Osteoblast (primary cell): ENCODE measurements around the gene ZNF622. TPM values are rescaled to one million over a fixed set of nuclear protein-coding genes. Genes with fewer than 3 reads are reported as not detected.

Experiments used
- DNase-seq: peaks from one replicate; pipeline ENCODE4 v3.0.0; 2011; ENCODE audit warnings: low spot score, mixed read lengths; ENCODE audit not compliant: insufficient read length; ENCODE audit errors: missing footprints
- H2AFZ ChIP-seq: 2 replicates; pipeline ENCODE4 v1.6.0; 2011; ENCODE audit warnings: mild to moderate bottlenecking, low read length
- H3K27ac ChIP-seq: 2 replicates; pipeline ENCODE4 v1.5.1; 2011; ENCODE audit warnings: mild to moderate bottlenecking, low read depth, low read length, moderate library complexity
- H3K27me3 ChIP-seq: 2 replicates; pipeline ENCODE4 v1.6.0; 2012; ENCODE audit warnings: mild to moderate bottlenecking, control low read depth, inconsistent platforms, low read length, moderate library complexity; ENCODE audit not compliant: insufficient read depth
- H3K36me3 ChIP-seq: 2 replicates; pipeline ENCODE4 v1.5.1; 2011; ENCODE audit warnings: mild to moderate bottlenecking, low read length, control low read depth, moderate library complexity; ENCODE audit not compliant: insufficient read depth
- H3K4me1 ChIP-seq: 2 replicates; pipeline ENCODE4 v1.5.1; 2011; ENCODE audit warnings: mild to moderate bottlenecking, low read length, control low read depth, moderate library complexity; ENCODE audit not compliant: insufficient read depth
- H3K4me2 ChIP-seq: 2 replicates; pipeline ENCODE4 v1.6.0; 2011; ENCODE audit warnings: mild to moderate bottlenecking, low read length; ENCODE audit not compliant: insufficient read depth
- H3K4me3 ChIP-seq: fragments of 200-600 bp; sonication (generic); 3 replicates; pipeline ENCODE4 v1.5.1; 2012; ENCODE audit warnings: mild to moderate bottlenecking, low read length, inconsistent platforms; ENCODE audit not compliant: insufficient read depth
- H3K79me2 ChIP-seq: 2 replicates; pipeline ENCODE4 v1.6.0; 2012; ENCODE audit warnings: mild to moderate bottlenecking, low read length, control low read depth, inconsistent platforms; ENCODE audit not compliant: insufficient read depth
- H3K9me3 ChIP-seq: 2 replicates; pipeline ENCODE4 v1.5.1; 2011; ENCODE audit warnings: low read depth, low read length, control low read depth
- H4K20me1 ChIP-seq: 2 replicates; pipeline ENCODE4 v1.6.0; 2012; ENCODE audit warnings: mild to moderate bottlenecking, low read length, control low read depth; ENCODE audit not compliant: insufficient read depth
- total RNA-seq: library from RNA; depleted of rRNA; stranded (reverse); fragments of >200 nt; gene quantifications from 2 replicates; pipeline ENCODE4 v1.2.3, GENCODE V29; 2012
- TF ChIP-seq, protein P1 (sequence below): IDR thresholded peaks from 2 replicates; pipeline ENCODE4 v1.5.1; 2011; ENCODE audit warnings: mild to moderate bottlenecking, low read depth, low read length, moderate library complexity; ENCODE audit errors: extremely low read depth

ZNF622 gene
- total RNA-seq, 1 donor: 69.8 TPM

DNA sequence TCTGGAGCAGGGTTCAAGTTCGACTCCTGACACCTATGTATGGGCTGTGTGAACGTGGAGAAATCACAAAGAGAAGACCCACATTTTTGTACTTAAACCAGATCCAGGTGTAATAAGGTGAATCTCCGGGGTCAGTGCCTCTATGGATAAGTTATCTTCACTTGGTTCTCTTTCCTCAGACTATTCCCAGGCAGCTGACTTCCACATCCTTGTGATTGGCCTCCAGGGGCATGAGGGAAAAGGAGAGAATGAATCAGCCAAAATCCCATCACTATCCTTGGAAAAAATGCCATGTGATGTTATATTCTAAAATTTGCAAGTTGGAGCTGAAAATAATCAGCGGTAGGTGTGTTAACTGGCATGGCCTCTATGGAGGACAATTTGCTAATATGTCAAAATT is 37.2 kb downstream of the ZNF622 start:
- no peak for DNase-seq
- Histone ChIP-seq H2AFZ (no peak overlapping the region), H3K27me3 (no peaks in the 10 kb centered on the region), H4K20me1 (no peaks in the 10 kb centered on the region), H3K36me3 (no peaks in the 10 kb centered on the region), H3K4me3 (no peak overlapping the region), H3K4me2 (no peak overlapping the region), H3K9me3 (no peaks in the 10 kb centered on the region), H3K27ac (no peak overlapping the region), H3K4me1 (no peaks in the 10 kb centered on the region), H3K79me2 (no peaks in the 10 kb centered on the region)
- TF ChIP-seq, protein P1, sequence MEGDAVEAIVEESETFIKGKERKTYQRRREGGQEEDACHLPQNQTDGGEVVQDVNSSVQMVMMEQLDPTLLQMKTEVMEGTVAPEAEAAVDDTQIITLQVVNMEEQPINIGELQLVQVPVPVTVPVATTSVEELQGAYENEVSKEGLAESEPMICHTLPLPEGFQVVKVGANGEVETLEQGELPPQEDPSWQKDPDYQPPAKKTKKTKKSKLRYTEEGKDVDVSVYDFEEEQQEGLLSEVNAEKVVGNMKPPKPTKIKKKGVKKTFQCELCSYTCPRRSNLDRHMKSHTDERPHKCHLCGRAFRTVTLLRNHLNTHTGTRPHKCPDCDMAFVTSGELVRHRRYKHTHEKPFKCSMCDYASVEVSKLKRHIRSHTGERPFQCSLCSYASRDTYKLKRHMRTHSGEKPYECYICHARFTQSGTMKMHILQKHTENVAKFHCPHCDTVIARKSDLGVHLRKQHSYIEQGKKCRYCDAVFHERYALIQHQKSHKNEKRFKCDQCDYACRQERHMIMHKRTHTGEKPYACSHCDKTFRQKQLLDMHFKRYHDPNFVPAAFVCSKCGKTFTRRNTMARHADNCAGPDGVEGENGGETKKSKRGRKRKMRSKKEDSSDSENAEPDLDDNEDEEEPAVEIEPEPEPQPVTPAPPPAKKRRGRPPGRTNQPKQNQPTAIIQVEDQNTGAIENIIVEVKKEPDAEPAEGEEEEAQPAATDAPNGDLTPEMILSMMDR: no peak

DNA sequence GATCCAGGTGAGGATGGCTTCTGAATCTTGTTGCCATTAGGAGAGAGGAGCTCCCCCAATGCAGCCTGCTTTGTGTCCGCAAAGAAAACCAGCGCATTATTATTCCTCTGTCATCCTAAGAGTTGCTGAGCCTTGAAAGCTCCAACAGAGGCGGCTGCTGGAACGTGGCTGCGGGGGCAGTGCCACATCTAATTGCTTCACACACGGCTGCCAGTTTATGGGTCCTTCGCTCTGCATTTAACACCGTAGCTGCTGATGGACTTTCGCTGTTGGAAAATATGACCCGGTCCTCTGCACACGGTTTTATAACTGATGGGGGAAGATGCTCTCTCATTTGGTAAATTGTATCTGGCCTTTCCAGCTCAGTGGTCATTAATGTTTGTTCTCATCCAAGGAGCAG is 38.0 kb downstream of the ZNF622 start:
- no peaks in the 10 kb centered on the region for H3K36me3 ChIP-seq
- H3K27me3 ChIP-seq: no peaks in the 10 kb centered on the region
- H3K4me3 ChIP-seq: no peak overlapping the region
- H3K79me2 ChIP-seq: no peaks in the 10 kb centered on the region
- no peak overlapping the region for H3K27ac ChIP-seq
- no peak for DNase-seq
- no peaks in the 10 kb centered on the region for H3K9me3 ChIP-seq
- H2AFZ ChIP-seq: no peak overlapping the region
- H4K20me1 ChIP-seq: no peaks in the 10 kb centered on the region
- no peaks in the 10 kb centered on the region for H3K4me1 ChIP-seq
- no peak overlapping the region for H3K4me2 ChIP-seq
- TF ChIP-seq, protein P1: no peak

DNA sequence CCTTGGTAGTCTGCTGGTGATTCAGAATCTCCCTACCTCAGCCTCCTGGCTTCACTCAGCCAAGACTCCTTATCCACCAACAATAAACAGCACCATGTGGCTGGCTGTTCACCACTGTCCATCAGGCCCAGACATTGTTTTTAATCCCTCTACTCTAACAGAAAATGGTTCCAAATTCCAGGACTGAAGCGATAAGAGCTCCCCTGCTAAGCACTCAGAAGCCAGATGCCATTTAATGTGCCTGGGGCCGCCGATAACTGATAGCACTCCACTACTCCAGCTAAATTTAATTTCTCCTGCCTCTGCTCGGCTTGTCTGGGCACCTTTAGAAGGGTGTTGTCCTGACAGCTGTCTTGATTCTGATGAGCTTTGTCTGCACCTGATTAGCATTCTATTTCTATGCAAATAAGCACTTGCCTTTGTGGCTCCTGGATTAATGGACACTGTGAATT is 47.1 kb downstream of the ZNF622 start:
- Histone ChIP-seq H3K4me2 (no peak overlapping the region), H3K9me3 (no peaks in the 10 kb centered on the region), H4K20me1 (no peaks in the 10 kb centered on the region), H3K4me3 (no peak overlapping the region), H3K27ac (no peak overlapping the region), H2AFZ (no peak overlapping the region), H3K4me1 (no peaks in the 10 kb centered on the region), H3K36me3 (no peaks in the 10 kb centered on the region), H3K27me3 (no peaks in the 10 kb centered on the region), H3K79me2 (no peaks in the 10 kb centered on the region)
- TF ChIP-seq, protein P1: no peak
- DNase-seq: no peak

DNA sequence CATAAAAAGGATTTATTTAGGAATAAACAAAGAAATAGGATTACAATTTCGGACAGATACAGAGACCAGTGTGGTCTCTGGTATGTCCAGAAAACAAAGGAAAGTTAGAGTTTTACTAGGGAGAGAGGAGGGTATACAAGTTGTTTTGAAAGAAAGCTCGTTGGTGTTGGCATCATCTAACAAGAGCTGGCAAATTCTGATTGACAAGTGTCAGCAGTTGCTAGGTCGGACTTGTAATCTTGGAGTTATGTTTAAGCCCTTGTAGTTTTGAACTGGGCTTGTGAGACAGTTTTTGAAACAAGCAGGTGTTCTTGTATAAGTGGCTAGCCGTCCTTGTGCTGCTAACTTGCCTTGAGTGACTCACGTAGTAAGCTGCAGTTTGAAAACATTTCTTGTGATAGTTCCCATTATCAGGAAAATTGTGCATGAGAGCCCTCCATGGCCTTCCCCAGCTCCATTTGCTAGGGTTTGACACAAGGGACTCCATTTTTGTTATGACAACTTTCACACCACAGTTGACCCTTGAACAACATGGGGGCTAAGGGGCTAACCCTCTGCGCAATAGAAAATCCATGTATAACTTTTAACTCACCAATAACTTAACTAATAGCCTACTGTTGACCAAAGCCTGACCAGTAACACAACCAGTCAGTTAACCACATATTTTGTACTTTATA is 48.1 kb downstream of the ZNF622 start:
- TF ChIP-seq, protein P1: no peak
- Histone ChIP-seq H3K4me1 (no peaks in the 10 kb centered on the region), H3K27ac (no peak overlapping the region), H3K4me2 (no peak overlapping the region), H3K79me2 (no peaks in the 10 kb centered on the region), H3K36me3 (no peaks in the 10 kb centered on the region), H2AFZ (no peak overlapping the region), H3K27me3 (no peaks in the 10 kb centered on the region), H4K20me1 (no peaks in the 10 kb centered on the region), H3K9me3 (no peaks in the 10 kb centered on the region), H3K4me3 (no peak overlapping the region)
- no peak for DNase-seq
